Measurements from ENCODE around the gene NNAT.

GRCh38 chr20:37566590-37567330 lies 45.7 kb downstream of the NNAT start:
- no peak for TF ChIP-seq CTCF (IDR thresholded peaks at IDR 0.05)
- no peak for TF ChIP-seq POLR2AphosphoS5 (IDR thresholded peaks at IDR 0.05)

Measured in stomach (tissue), 4 donors.